ENCODE results near the gene PERM1.

The PERM1 gene

GRCh38 chr1:975896-976683, 5.8 kb downstream of the PERM1 start:
- H3K4me3 ChIP-seq (ENCODE audit: low read depth, low read length): no peak overlapping the region
- TF ChIP-seq CTCF (IDR thresholded peaks at IDR 0.05; ENCODE audit: borderline replicate concordance, insufficient read depth, low read depth, low read length): peak; percentile 48

- no peak overlapping the region for H3K4me3 ChIP-seq (ENCODE audit: low read depth, low read length)
- no peak for TF ChIP-seq CTCF (IDR thresholded peaks at IDR 0.05; ENCODE audit: borderline replicate concordance, insufficient read depth, low read depth, low read length)
These were observed 6.5 kb downstream of the PERM1 start for GRCh38 chr1:975365-975764.

- no peak for TF ChIP-seq CTCF (IDR thresholded peaks at IDR 0.05; ENCODE audit: borderline replicate concordance, insufficient read depth, low read depth, low read length)
- H3K4me3 ChIP-seq (ENCODE audit: low read depth, low read length): no peak overlapping the region
These were observed 7.1 kb downstream of the PERM1 start for GRCh38 chr1:974687-975328.

GRCh38 chr1:974293-974640, 7.6 kb downstream of the PERM1 start:
- no peak for TF ChIP-seq CTCF (IDR thresholded peaks at IDR 0.05; ENCODE audit: borderline replicate concordance, insufficient read depth, low read depth, low read length)
- no peak overlapping the region for H3K4me3 ChIP-seq (ENCODE audit: low read depth, low read length)

- TF ChIP-seq CTCF (IDR thresholded peaks at IDR 0.05; ENCODE audit: borderline replicate concordance, insufficient read depth, low read depth, low read length): no peak
These were observed 8.2 kb downstream of the PERM1 start for GRCh38 chr1:973459-974292.

GRCh38 chr1:972726-973458, 9.0 kb downstream of the PERM1 start:
- TF ChIP-seq CTCF (IDR thresholded peaks at IDR 0.05; ENCODE audit: borderline replicate concordance, insufficient read depth, low read depth, low read length): no peak

More at GRCh38 chr1:973459-974292, 8.2 kb downstream of the PERM1 start:
- H3K4me3 ChIP-seq (ENCODE audit: low read depth, low read length): no peak overlapping the region

More at GRCh38 chr1:972726-973458, 9.0 kb downstream of the PERM1 start:
- H3K4me3 ChIP-seq (ENCODE audit: low read depth, low read length): no peak overlapping the region
